Subcutaneous adipose tissue (tissue), 4 donors: ENCODE results near the gene TEX261. TPM values are rescaled to one million over a fixed set of nuclear protein-coding genes. Genes with fewer than 3 reads are reported as not detected.

Experiments
- CTCF ChIP-seq: fragments of 450-650 bp; IDR thresholded peaks from one replicate; pipeline ENCODE4 v1.5.1; 2016; ENCODE audit warnings: low read depth, mild to moderate bottlenecking, control low read depth, antibody characterized with exemption, moderate library complexity
- total RNA-seq, 4 donors: library from RNA; depleted of rRNA; stranded (reverse); fragments of >200 nt; gene quantifications; one replicate each; pipeline ENCODE4 v1.1.0, GENCODE V29; 2016

The TEX261 gene
- total RNA-seq, 4 donors from 2014 or later = 29.5 to 49.9 (median 33.4) TPM

DNA sequence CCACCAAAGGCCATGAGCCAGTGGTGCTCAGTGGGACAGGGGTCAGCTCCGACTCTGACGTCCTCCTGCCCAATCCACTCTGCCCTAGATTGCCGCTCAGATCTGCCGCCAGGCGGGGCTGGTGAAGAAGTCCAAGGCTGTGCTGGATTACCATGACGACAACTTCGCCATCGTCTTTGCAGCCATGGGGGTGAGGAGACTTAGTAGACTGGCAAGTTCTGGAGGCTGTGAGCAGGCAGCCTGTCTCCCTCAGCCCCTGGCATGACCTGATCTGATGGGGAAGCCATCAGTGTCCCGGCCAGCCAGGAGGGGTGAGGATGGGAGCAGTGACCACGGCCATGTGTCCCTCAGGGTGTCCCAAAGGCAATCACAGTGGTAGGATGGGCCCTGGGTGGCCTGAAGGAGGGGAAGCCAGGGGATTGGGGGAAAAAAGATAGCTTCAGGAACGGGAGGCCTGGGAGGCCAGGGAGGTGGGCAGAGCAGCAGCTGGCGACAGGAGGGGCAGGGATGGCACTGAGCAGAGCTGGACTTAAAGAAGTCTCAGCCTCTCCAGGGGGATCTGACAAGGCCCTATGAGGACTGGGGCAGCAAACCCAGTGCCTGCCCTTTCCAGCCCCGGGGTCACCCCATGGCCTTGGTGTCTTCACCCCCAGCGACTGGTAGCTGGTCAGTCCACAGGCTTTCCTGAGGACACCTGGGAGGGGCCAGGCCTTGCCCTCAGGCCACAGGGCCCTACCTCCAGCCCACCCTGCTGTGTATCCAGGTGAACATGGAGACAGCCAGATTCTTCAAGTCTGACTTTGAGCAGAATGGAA is 33.6 kb downstream of the TEX261 start:
- no peak for TF ChIP-seq CTCF

DNA sequence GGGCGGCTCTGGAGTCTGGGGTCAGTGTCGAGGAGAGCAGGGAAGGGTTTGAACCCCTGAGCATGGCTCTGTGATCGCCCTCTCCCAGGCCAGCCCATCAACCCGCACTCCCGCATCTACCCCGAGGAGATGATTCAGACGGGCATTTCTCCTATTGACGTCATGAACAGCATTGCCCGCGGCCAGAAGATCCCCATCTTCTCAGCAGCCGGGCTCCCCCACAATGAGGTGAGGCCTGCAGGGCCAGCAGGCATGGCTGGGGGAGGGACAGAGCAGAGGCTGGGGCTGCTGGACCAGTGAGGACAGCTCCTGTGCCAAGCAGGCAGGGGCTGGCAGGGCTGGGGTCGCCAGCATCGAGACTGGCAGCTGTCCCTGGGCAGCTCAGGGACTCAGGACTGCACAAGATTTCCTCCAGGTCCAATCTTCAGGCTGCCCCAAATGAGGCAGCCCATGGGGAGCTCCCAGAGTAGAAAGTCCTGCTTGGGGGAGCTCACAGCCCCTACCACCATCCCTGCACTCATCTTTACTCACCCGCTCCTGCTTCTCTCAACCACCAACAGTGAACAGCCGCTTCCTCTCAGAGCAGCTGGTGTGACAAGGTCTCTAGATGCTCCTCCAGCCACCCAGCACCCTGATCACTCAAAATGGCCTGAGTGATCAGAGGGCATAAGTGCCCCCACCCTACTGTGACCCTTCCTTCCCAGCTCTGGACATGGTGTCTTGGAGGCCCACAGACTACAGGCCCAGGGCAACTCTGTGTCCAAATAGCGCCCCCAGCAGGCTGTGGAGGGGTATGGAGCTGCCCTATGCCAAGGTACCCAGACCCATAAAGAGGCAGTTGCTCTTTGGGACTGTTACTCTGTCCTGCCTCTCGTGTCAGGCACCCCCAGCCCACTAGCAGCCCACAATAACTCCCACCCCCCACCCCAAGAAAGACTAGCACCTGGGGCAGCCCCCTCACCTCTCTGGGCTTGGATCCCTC is 34.5 kb downstream of the TEX261 start:
- TF ChIP-seq CTCF = no peak

DNA sequence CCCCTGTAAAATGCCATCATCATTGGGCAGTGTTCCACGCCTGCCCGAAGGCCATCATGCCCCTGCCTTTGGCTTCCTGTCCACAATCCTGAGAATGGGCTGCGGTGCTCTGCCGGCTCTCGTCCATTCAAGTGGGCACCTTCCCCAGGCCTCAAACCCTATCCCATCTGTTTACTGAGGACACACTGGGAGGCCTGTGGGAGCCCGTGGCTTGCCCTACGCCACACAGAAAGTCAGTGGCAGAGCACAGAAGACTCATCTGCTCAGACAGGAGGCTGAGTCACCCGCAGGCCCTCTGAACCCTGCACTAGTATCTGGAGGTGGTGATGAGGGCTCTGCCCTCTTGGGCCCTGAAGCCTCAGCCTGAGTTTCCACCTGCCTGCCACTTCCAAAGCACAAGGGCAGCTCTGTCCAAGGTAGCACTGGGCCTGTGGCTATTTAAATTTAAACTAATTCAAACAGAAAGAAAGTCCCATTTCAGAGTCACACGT is 35.4 kb downstream of the TEX261 start:
- no peak for TF ChIP-seq CTCF

GRCh38 chr2:70958759-70959158 is 35.9 kb downstream of the TEX261 start:
- TF ChIP-seq CTCF = no peak

GRCh38 chr2:70957798-70958197 is 36.9 kb downstream of the TEX261 start:
- TF ChIP-seq CTCF = no peak

DNA sequence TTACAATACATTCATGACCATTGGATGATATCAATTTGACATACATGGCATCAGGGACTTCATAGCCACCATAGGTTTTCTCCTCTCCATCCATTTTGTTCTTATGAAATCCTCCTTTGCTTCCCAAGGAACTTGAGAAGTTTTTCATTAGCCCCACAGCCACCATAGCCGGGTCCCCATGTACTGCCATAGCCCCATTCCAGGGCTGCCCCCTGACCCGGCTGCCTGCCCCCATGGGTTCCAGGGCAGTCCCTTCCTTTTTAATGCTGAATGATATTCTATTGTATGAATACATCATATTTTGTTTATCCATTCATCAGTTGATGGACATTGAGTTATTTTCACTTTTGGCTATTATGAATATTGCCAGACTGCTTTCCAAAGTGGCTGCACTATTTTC is 38.5 kb downstream of the TEX261 start:
- TF ChIP-seq CTCF = no peak

DNA sequence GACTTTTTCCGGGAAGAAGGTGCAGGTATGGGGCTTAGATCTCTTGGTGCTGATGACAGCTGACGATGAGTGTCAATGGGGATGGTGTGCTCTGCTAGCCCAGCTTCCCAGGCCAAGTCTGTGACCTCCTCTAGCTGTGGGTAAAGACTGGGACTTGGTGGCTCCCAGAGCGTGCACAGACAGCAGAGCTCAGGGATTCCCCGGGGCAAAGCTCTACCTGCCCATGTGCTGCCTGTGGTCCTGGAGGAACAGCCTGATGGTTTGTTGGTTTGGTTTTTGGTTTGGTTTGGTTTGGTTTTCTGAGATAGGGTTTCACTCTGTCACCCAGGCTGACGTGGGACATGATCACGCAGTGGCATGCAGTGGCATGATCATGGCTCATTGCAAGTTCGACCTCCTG is 39.8 kb downstream of the TEX261 start:
- TF ChIP-seq CTCF = no peak
